Fibroblast of lung (primary cell): ENCODE results near the gene HECTD2. TPM values are rescaled to one million over a fixed set of nuclear protein-coding genes. Genes with fewer than 3 reads are reported as not detected.
A peak's percentile ranks its signal among the peaks of the same experiment; 100 is the strongest.

Source experiments
- DNase-seq, 2 donors: peaks; one replicate each; pipeline versions ENCODE4 v3.0.0 to v3.0.0-alpha.2; 2010; ENCODE audit warnings: low read depth in 2 of 2
- H2AFZ ChIP-seq: 2 replicates; pipeline ENCODE4 v1.5.1; 2012; ENCODE audit warnings: low read length, control low read depth, inconsistent platforms
- H3K27ac ChIP-seq: 2 replicates; pipeline ENCODE4 v1.5.1; 2011; ENCODE audit warnings: low read length, control low read depth; ENCODE audit not compliant: insufficient read depth
- H3K27me3 ChIP-seq: 2 replicates; pipeline ENCODE4 v1.5.1; 2011; ENCODE audit warnings: mild to moderate bottlenecking, low read length; ENCODE audit not compliant: control insufficient read depth, insufficient read depth
- H3K36me3 ChIP-seq: 2 replicates; pipeline ENCODE4 v1.5.1; 2011; ENCODE audit warnings: low read length; ENCODE audit not compliant: control insufficient read depth, insufficient read depth
- H3K4me1 ChIP-seq: 2 replicates; pipeline ENCODE4 v1.5.1; 2011; ENCODE audit warnings: low read length; ENCODE audit not compliant: control insufficient read depth, insufficient read depth; ENCODE audit errors: extremely low read depth
- H3K4me2 ChIP-seq: 2 replicates; pipeline ENCODE4 v1.5.1; 2011; ENCODE audit warnings: low read length, control low read depth; ENCODE audit not compliant: insufficient read depth; ENCODE audit errors: extremely low read depth
- H3K4me3 ChIP-seq, 4 experiments: fragments of 200-600 bp in 1 of 4; sonication (generic) in 1 of 4; replicated peaks in 1 of 4; 2 replicates each; pipeline ENCODE4 v1.5.1; 2011 to 2016; ENCODE audit warnings: low read length in 4 of 4, low read depth in 3 of 4, mild to moderate bottlenecking in 3 of 4, control low read depth in 2 of 4, inconsistent platforms in 1 of 4, mixed read lengths in 1 of 4; ENCODE audit not compliant: insufficient read depth in 1 of 4; ENCODE audit errors: control extremely low read depth in 1 of 4
- H3K79me2 ChIP-seq: 2 replicates; pipeline ENCODE4 v1.5.1; 2012; ENCODE audit warnings: mild to moderate bottlenecking, low read length, inconsistent platforms; ENCODE audit not compliant: control insufficient read depth, insufficient read depth
- H3K9ac ChIP-seq: 2 replicates; pipeline ENCODE4 v1.5.1; 2011; ENCODE audit warnings: mild to moderate bottlenecking, low read length, control low read depth; ENCODE audit not compliant: insufficient read depth
- H3K9me3 ChIP-seq: 2 replicates; pipeline ENCODE4 v1.5.1; 2012; ENCODE audit warnings: low read depth, low read length; ENCODE audit not compliant: control insufficient read depth, insufficient read depth
- H4K20me1 ChIP-seq: 2 replicates; pipeline ENCODE4 v1.5.1; 2011; ENCODE audit warnings: low read length; ENCODE audit not compliant: control insufficient read depth, insufficient read depth; ENCODE audit errors: extremely low read depth
- EZH2 ChIP-seq: IDR thresholded peaks from 2 replicates; pipeline ENCODE4 v1.5.1; 2012; ENCODE audit warnings: low read length, control low read depth, mild to moderate bottlenecking; ENCODE audit errors: missing control alignments
- polyA plus RNA-seq, 2 donors: library from polyadenylated mRNA; depleted of rRNA in 1 of 2; stranded (reverse) in 1 of 2; unstranded in 1 of 2; fragments of >200 nt; gene quantifications; 2 replicates each; pipeline ENCODE4 v1.2.1, GENCODE V29; 2011 to 2012; ENCODE audit warnings: missing spikeins in 1 of 2
- total RNA-seq: library from RNA; depleted of rRNA; stranded (reverse); fragments of >200 nt; gene quantifications from 2 replicates; pipeline ENCODE4 v1.2.1, GENCODE V29; 2014
- TF ChIP-seq, protein P1 (sequence below), 2 donors: IDR thresholded peaks in 1 of 2; conservative IDR thresholded peaks in 1 of 2; 1 replicate in 1 of 2; 2 replicates in 1 of 2; pipeline ENCODE4 v1.5.1; 2011 to 2012; ENCODE audit warnings: low read length in 2 of 2, control low read depth in 1 of 2, inconsistent platforms in 1 of 2, low read depth in 1 of 2, mild to moderate bottlenecking in 1 of 2

The HECTD2 gene
- total and polyA plus RNA-seq, 2 donors (not counting 1 experiment from before 2014, with no cell fraction given) = 7.6 to 8.3 TPM

DNA sequence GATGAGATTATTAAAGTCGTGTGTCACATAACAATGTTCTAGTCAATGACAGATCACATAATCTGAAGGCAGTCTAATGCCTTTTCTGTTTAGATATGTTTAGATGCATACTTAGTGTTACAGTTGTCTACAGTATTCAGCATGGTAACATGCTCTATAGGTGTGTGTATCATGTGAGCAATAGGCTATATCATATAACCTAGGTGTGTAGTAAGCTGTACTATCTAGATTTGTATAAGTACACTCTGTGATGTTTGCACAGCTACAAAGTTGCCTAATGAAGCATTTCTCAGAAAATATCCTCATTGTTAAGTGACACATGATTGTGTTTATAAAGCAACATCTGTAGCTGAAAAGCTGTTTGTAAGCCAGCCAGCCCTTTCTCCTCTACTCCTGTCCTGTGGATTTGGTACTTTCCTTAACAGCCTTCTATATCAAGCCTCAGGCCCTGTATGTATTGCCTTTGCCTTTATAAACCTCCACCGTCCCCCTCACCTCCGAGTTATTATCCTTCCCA, 6.3 kb downstream of the HECTD2 start:
- H3K9me3 ChIP-seq = no peaks in the 10 kb centered on the region
- no peak overlapping the region for H3K4me3 ChIP-seq
- no peak for DNase-seq
- H3K27ac ChIP-seq = no peak overlapping the region
- peaks cover 15% of the 10 kb centered on the region for H3K79me2 ChIP-seq
- no peaks in the 10 kb centered on the region for H3K27me3 ChIP-seq
- H3K4me1 ChIP-seq = peaks cover 8% of the 10 kb centered on the region
- TF ChIP-seq EZH2 = no peak
- TF ChIP-seq, protein P1, sequence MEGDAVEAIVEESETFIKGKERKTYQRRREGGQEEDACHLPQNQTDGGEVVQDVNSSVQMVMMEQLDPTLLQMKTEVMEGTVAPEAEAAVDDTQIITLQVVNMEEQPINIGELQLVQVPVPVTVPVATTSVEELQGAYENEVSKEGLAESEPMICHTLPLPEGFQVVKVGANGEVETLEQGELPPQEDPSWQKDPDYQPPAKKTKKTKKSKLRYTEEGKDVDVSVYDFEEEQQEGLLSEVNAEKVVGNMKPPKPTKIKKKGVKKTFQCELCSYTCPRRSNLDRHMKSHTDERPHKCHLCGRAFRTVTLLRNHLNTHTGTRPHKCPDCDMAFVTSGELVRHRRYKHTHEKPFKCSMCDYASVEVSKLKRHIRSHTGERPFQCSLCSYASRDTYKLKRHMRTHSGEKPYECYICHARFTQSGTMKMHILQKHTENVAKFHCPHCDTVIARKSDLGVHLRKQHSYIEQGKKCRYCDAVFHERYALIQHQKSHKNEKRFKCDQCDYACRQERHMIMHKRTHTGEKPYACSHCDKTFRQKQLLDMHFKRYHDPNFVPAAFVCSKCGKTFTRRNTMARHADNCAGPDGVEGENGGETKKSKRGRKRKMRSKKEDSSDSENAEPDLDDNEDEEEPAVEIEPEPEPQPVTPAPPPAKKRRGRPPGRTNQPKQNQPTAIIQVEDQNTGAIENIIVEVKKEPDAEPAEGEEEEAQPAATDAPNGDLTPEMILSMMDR (conservative IDR thresholded peaks at IDR 0.05 in 1 of 2, IDR thresholded peaks at IDR 0.05 in 1 of 2; ENCODE audit: low read depth in 1 of 2, low read length in 2 of 2) = no peak
- H3K36me3 ChIP-seq = no peaks in the 10 kb centered on the region
- H4K20me1 ChIP-seq = no peaks in the 10 kb centered on the region
- H3K9ac ChIP-seq = no peak overlapping the region
- no peak overlapping the region for H2AFZ ChIP-seq
- no peak overlapping the region for H3K4me2 ChIP-seq

DNA sequence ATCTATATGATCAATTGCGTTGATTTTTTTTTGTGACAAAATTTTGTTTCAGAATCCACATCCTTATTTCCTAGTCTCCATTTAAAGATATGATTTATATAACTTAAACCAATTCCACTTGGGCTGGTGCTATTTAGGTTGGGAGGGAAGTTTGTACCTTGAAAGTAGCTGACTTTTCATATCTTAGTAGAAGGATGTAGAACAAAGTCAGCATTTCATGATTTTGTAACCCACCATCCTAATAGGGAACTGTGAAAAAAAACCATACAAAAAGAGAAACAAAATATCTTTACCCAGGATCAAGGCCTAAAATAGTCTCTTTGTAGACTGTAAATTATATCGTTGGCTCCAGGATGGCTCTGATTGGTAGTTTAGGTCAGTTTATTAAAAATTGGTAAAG, 8.3 kb downstream of the HECTD2 start:
- Histone ChIP-seq H3K9ac (no peak overlapping the region), H4K20me1 (no peaks in the 10 kb centered on the region), H3K4me3 (no peak overlapping the region), H3K4me2 (no peak overlapping the region), H3K27ac (no peak overlapping the region), H2AFZ (no peak overlapping the region), H3K79me2 (peaks cover 12% of the 10 kb centered on the region), H3K36me3 (no peaks in the 10 kb centered on the region), H3K4me1 (peaks cover 5% of the 10 kb centered on the region), H3K9me3 (no peaks in the 10 kb centered on the region), H3K27me3 (no peaks in the 10 kb centered on the region)
- TF ChIP-seq, protein P1 (conservative IDR thresholded peaks at IDR 0.05 in 1 of 2, IDR thresholded peaks at IDR 0.05 in 1 of 2; ENCODE audit: low read depth in 1 of 2, low read length in 2 of 2) = no peak
- TF ChIP-seq EZH2 = no peak
- no peak for DNase-seq

DNA sequence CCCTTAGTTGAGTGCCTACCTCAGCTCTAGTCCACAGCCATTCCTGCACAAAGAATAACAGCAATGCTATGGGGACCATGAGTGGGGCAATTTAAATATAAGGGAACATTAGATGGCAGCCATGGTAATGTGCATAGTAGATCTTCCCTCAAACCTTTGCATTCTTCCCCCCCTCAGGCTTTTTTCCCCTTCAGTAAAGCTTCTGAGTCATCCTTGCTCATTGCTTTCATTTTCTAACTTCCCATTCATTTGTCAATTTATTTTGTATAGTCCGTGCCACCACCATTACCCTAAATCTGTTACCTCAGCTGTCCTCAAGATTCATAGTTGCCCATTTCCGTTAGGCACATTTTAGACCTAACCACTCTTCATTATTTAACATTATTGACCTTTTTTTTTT, 10.7 kb downstream of the HECTD2 start:
- TF ChIP-seq EZH2 = no peak
- TF ChIP-seq, protein P1 (conservative IDR thresholded peaks at IDR 0.05 in 1 of 2, IDR thresholded peaks at IDR 0.05 in 1 of 2; ENCODE audit: low read depth in 1 of 2, low read length in 2 of 2) = no peak
- Histone ChIP-seq H3K27ac (no peak overlapping the region), H3K36me3 (no peaks in the 10 kb centered on the region), H3K27me3 (no peaks in the 10 kb centered on the region), H3K4me1 (peaks cover 2% of the 10 kb centered on the region), H3K9me3 (no peaks in the 10 kb centered on the region), H3K4me3 (no peak overlapping the region), H3K79me2 (peaks cover 4% of the 10 kb centered on the region), H3K9ac (no peak overlapping the region), H3K4me2 (peak overlapping the region; percentile 60), H2AFZ (peak overlapping the region; percentile 19), H4K20me1 (no peaks in the 10 kb centered on the region)
- DNase-seq = peak; percentile 42 to 66
